Medulla oblongata (tissue), 1 donor: Measurements from ENCODE around the gene DOLK.
A peak's percentile ranks its signal among the peaks of the same experiment; 100 is the strongest.
"Not testable (repeated sequence)": the region's sequence is repeated elsewhere in the genome, so short reads cannot be mapped to it uniquely, and the experiment has no call there.

Experiments
- DNase-seq: peaks from one replicate; pipeline ENCODE4 v3.0.0-alpha.2; 2015; ENCODE audit errors: extremely low spot score

Gene DOLK

GRCh38 chr9:128947527-128948301 lies at the start of gene DOLK, which contains the start of gene NUP188:
Gene DOLK (minus strand): TSS chr9:128947603. CDS start chr9:128947303, 300 bp downstream.
Gene NUP188 (plus strand): TSS chr9:128947699. CDS start chr9:128947720, 21 bp downstream.
- peak; percentile 97 for DNase-seq

- peak; percentile 80 for DNase-seq
Observed at GRCh38 chr9:128995791-128996190, 48.4 kb upstream of the DOLK start.

GRCh38 chr9:128992995-128993394 lies 45.6 kb upstream of the DOLK start:
- DNase-seq = peak; percentile 83

- no peak for DNase-seq
Observed at GRCh38 chr9:128987805-128988204, 40.4 kb upstream of the DOLK start.

GRCh38 chr9:128986671-128987070 lies 39.3 kb upstream of the DOLK start:
- DNase-seq = no peak

- no peak for DNase-seq
Observed at GRCh38 chr9:128983536-128983935, 36.1 kb upstream of the DOLK start.

GRCh38 chr9:128979111-128979510 lies 31.7 kb upstream of the DOLK start:
- DNase-seq = no peak

- no peak for DNase-seq
Observed at GRCh38 chr9:128972956-128973355, 25.6 kb upstream of the DOLK start.

- DNase-seq = no peak
Observed at GRCh38 chr9:128969491-128969890, 22.1 kb upstream of the DOLK start.

GRCh38 chr9:128961403-128961802 lies 14.0 kb upstream of the DOLK start:
- not testable (repeated sequence) for DNase-seq

GRCh38 chr9:128947277-128947526 lies 201 bp downstream of the DOLK start:
- DNase-seq = no peak

- peak; percentile 47 for DNase-seq
Observed at GRCh38 chr9:128946571-128947276, 679 bp downstream of the DOLK start.

GRCh38 chr9:128945798-128946501 lies 1.5 kb downstream of the DOLK start:
- no peak for DNase-seq

- not testable (repeated sequence) for DNase-seq
Observed at GRCh38 chr9:128944966-128945365, 2.4 kb downstream of the DOLK start.

- no peak for DNase-seq
Observed at GRCh38 chr9:128943832-128944620, 3.4 kb downstream of the DOLK start.

GRCh38 chr9:128940946-128941755 lies 6.3 kb downstream of the DOLK start:
- no peak for DNase-seq

GRCh38 chr9:128940271-128940921 lies 7.0 kb downstream of the DOLK start:
- DNase-seq = no peak

- DNase-seq = no peak
Observed at GRCh38 chr9:128937310-128938165, 9.9 kb downstream of the DOLK start.

- DNase-seq = no peak
Observed at GRCh38 chr9:128936171-128936865, 11.1 kb downstream of the DOLK start.
